BE2C (cell line): ENCODE data around the gene TAGLN3.
"Not testable (repeated sequence)": the region's sequence is repeated elsewhere in the genome, so short reads cannot be mapped to it uniquely, and the experiment has no call there.

Experiments
- DNase-seq: peaks from one replicate; pipeline ENCODE4 v3.0.0-alpha.2; 2020
- H3K27me3 ChIP-seq: fragments of 250-450 bp; sonication (Bioruptor Pico); 2 replicates; pipeline ENCODE4 v1.5.1; 2020; ENCODE audit warnings: mild to moderate bottlenecking
- H3K36me3 ChIP-seq: fragments of 250-450 bp; sonication (Bioruptor Pico); 2 replicates; pipeline ENCODE4 v1.5.1; 2020; ENCODE audit warnings: mild to moderate bottlenecking
- H3K4me1 ChIP-seq: fragments of 250-450 bp; sonication (Bioruptor Pico); 2 replicates; pipeline ENCODE4 v1.5.1; 2020
- H3K4me3 ChIP-seq: 2 replicates; pipeline ENCODE4 v1.5.1; 2011; ENCODE audit warnings: low read depth, low read length
- H3K9me3 ChIP-seq: fragments of 250-450 bp; sonication (Bioruptor Pico); 2 replicates; pipeline ENCODE4 v1.5.1; 2020
- TF ChIP-seq, protein P1 (sequence below): IDR thresholded peaks from 2 replicates; pipeline ENCODE4 v1.5.1; 2012; ENCODE audit warnings: mild to moderate bottlenecking, low read depth, low read length

The TAGLN3 gene

DNA sequence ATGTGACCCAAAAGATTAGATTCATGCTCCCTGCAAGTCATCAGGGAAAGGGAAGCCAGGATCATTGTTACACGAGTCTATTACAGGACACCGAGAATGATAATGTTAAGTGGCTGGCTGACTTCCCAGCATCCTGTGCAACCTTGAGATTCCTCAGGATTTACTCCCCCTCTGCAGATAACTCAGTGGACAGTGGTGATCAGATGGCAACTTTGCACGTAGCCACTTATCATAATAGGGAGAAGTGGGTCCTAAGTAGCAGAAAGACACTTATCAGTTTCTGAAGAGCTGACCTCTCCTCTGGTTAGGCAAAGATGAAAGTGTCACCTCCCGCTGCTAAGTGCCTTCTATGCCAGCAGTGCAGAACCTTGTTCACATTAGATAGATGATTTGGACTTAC is 29.1 kb downstream of the TAGLN3 start:
- DNase-seq: no peak
- Histone ChIP-seq H3K4me3 (no peak overlapping the region), H3K9me3 (no peaks in the 10 kb centered on the region), H3K4me1 (no peaks in the 10 kb centered on the region), H3K27me3 (no peaks in the 10 kb centered on the region), H3K36me3 (no peaks in the 10 kb centered on the region)
- TF ChIP-seq, protein P1, sequence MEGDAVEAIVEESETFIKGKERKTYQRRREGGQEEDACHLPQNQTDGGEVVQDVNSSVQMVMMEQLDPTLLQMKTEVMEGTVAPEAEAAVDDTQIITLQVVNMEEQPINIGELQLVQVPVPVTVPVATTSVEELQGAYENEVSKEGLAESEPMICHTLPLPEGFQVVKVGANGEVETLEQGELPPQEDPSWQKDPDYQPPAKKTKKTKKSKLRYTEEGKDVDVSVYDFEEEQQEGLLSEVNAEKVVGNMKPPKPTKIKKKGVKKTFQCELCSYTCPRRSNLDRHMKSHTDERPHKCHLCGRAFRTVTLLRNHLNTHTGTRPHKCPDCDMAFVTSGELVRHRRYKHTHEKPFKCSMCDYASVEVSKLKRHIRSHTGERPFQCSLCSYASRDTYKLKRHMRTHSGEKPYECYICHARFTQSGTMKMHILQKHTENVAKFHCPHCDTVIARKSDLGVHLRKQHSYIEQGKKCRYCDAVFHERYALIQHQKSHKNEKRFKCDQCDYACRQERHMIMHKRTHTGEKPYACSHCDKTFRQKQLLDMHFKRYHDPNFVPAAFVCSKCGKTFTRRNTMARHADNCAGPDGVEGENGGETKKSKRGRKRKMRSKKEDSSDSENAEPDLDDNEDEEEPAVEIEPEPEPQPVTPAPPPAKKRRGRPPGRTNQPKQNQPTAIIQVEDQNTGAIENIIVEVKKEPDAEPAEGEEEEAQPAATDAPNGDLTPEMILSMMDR: no peak

DNA sequence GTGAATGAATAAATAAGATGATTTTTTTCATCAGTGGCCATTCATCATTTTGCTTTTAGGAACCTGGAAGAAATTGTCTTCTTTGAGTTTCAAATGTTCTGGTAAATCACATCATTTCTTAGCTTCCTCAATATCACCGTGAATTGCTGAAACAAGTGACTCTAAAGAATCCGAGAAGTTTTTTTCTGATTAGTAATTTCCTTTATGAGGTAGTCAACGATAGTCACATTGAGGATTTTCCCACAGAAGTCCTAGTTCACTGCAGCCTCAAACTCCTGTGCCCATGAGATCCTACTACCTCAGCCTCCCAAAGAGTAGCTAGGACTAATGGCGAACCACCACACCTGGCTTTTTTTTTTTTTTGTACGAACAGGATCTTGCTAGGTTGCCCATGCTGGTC is 32.2 kb downstream of the TAGLN3 start:
- Histone ChIP-seq H3K4me1 (no peaks in the 10 kb centered on the region), H3K27me3 (no peaks in the 10 kb centered on the region), H3K4me3 (no peak overlapping the region), H3K36me3 (no peaks in the 10 kb centered on the region), H3K9me3 (no peaks in the 10 kb centered on the region)
- TF ChIP-seq, protein P1: no peak
- DNase-seq: no peak

DNA sequence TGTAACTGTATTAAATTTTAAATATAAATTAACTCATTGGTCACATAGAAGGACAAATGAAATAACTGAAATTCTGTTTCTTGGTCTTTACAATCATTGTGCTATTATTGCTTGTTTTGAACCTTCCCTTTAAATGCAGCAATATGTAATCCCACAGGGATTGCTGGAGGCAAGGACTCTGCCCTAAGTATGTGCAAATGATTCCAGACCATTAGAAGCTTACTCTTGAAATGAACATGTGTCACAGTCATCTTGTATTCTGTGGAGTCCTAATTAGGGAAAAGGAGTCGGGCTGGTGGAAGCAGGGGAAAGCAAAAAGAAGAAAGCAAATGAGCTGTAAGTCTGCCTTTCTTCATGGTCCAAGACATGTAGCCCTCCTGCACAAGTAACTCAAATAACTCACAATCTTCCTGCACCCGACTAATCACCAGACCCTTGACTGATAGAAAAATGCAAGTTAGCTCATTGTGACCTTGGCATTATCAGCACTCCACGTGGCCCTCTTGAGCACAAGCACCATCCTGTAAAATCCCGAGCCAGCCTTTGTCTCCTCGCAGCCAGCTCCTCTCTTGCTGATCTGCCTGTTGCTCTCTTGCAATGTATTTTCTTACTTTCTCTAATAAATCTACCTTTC is 33.5 kb downstream of the TAGLN3 start:
- DNase-seq: no peak
- Histone ChIP-seq H3K9me3 (no peaks in the 10 kb centered on the region), H3K27me3 (no peaks in the 10 kb centered on the region), H3K4me3 (no peak overlapping the region), H3K36me3 (no peaks in the 10 kb centered on the region), H3K4me1 (no peaks in the 10 kb centered on the region)
- TF ChIP-seq, protein P1: no peak

DNA sequence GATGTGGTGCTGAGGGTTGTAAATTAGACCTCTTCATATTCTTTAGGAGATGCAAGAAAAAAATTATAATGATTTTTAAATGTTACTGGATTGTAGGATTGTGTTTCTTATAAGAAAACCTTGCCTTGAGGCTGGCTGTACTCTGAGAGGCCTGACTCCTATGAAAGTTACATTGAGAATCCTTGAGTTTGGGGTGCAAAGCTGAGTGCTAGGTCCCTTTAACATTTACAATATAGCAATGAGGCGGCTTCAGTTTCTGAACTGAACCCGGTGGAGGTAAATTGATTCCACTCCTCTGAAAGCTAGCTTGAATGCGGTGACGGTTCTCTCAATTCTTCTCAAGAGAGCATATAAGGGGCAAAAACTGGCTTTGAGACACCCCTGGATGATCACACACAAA is 35.7 kb downstream of the TAGLN3 start, which contains the start of gene TMPRSS7:
TMPRSS7 (plus strand) TSS at position 301 of the 400 bp plus-strand sequence. CDS start 110 bp downstream, outside the sequence.
- no peaks in the 10 kb centered on the region for H3K9me3 ChIP-seq
- no peaks in the 10 kb centered on the region for H3K36me3 ChIP-seq
- TF ChIP-seq, protein P1: no peak
- H3K4me1 ChIP-seq: no peaks in the 10 kb centered on the region
- DNase-seq: no peak
- H3K4me3 ChIP-seq: no peak within 1 kb of the TSS
- no peaks in the 10 kb centered on the region for H3K27me3 ChIP-seq

DNA sequence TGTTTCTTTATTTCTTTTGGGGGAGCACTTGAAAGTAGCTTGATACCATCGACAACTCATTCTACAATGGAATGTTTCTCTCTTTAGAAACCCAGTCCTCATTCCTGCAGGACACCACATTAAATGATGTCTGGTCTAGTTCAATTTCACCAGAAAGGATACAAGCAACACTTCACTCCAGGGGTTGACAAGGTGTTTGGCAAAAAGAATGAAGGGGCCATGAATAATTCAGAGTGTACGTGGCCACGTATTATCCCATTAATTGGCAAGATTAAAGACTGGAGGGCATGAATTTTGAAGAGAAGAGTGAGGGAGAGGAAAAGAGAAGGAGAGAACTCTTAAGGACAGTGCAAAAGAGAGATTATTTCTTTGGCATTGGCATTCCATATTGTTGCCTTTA is 36.5 kb downstream of the TAGLN3 start:
- no peak for DNase-seq
- Histone ChIP-seq H3K4me3 (no peak overlapping the region), H3K36me3 (no peaks in the 10 kb centered on the region), H3K4me1 (no peaks in the 10 kb centered on the region), H3K9me3 (no peaks in the 10 kb centered on the region), H3K27me3 (no peaks in the 10 kb centered on the region)
- TF ChIP-seq, protein P1: no peak

DNA sequence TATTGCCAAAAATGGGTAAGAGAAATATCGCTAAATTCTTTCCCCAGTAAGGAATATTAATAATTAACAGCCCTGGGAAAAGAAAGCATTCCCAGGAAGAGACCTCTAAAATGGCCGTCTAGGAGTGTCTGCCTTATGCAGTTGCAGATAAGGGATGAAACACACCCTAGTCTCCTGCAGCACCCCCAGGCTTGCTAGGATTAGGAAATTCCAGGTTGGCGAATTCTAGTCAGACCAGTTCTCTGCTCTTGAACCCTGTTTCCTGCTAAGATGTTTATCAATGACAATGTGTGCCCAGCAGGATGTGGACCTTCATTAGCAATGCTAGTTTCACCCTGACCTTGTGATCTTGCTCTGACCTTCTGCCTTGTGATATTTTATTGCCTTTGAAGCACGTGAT is 38.5 kb downstream of the TAGLN3 start:
- not testable (repeated sequence) for H3K9me3 ChIP-seq, H3K4me3 ChIP-seq, DNase-seq, H3K27me3 ChIP-seq, H3K36me3 ChIP-seq, H3K4me1 ChIP-seq
